IPS-NIHi7 (cell line): ENCODE measurements around the gene SHC1.
"Not testable (repeated sequence)": the region's sequence is repeated elsewhere in the genome, so short reads cannot be mapped to it uniquely, and the experiment has no call there.

Source experiments
- DNase-seq: peaks from one replicate; pipeline ENCODE4 v3.0.0; 2012; ENCODE audit warnings: mixed read lengths; ENCODE audit errors: extremely low spot score

SHC1 gene

DNA sequence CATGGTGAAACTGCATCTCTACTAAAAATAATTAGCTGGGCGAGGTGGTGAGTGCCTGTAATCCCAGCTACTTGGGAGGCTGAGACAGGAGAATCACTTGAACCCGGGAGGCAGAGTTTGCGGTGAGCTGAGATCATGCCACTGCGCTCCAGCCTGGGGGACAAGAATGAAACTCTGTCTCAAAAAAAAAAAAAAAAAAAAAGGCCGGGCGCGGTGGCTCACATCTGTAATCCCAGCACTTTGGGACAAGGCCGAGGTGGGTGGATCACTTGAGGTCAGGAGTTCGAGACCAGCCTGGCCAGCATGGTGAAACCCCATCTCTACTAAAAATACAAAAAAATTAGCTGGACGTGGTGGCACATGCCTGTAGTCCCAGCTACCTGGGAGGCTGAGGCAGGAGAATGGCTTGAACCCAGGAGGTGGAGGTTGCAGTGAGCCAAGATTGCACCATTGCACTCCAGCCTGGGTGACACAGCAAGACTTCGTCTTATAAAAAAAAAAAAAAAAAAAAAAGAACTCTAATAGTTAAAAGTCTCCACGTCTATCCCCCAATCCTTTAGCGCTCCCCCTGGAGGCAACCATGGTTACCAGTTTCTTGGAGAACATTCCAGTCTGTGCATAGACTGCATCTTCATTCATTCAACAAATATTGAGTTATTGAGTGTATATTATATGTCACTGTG is 24.9 kb upstream of the SHC1 start:
- not testable (repeated sequence) for DNase-seq

DNA sequence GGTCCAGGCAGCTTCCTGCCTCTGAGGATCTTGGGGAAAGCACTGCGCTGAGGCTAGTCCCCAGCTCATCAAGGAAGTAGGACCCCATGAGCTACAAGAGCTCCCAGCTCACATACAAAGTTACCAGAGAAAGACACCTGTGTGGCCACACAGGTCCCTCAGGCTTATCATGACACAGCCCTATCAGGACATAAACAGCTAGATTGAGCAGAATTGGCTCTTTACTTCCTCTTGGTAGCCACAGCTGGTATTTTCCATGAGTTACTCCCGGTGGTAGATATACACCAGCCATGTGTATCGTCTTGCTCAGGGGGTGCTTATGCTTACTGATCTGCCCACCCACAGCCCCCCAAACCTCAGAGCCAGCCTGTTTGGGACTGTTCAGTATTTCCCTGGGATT is 24.0 kb upstream of the SHC1 start:
- no peak for DNase-seq

DNA sequence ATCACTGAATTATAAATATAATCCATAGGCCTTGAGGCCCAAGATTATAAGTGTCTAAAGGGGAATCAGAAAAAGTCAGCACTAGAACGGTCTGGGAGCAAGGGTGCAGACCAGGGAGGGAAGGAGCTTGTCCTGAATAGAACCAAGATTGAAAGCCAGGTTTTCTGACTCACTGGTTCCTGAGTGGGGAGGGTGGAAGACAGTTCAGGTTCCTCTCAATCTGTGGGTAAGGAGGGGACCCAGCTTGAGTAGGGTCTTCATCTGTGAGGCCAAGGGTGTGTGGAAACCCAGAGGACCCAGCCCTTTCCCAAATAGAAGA is 23.7 kb upstream of the SHC1 start:
- DNase-seq, result no peak

DNA sequence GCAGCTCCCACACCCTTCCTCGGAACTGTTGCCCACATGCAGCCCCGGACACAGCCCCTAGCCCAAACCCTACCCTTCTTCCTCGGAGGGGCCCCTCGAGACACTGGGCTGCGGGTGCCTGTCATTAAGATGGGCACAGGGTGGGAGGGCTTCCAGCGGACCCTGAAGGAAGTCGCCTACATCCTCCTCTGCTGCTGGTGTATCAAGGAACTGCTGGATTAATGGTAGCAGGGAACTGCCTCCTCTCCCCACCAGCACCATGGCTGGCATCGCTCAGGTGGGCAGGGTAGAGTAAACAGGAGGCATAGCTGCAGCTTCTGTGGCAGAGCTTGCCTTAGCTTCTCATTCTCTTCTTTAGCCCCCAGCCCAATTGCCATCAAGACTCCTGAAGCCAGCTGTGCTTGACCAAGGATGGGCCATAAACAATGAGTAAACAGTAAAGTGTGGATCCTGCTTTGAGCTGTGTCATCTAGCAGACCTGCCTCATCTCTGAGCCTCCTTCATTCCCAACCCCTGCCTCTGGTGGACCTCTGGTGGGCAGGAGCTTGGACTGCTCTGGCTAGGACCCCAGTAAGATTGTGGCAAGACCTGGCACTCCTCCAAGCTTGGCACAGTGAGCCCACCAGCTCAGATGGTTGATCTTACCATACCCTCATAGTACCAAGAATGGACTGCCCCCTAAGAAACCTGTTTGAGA is 23.2 kb upstream of the SHC1 start, which contains the start of gene LENEP:
Gene LENEP (plus strand): TSS at position 15 of the 697 bp plus-strand sequence. CDS start 22 bp downstream, at position 37.
- no peak for DNase-seq

DNA sequence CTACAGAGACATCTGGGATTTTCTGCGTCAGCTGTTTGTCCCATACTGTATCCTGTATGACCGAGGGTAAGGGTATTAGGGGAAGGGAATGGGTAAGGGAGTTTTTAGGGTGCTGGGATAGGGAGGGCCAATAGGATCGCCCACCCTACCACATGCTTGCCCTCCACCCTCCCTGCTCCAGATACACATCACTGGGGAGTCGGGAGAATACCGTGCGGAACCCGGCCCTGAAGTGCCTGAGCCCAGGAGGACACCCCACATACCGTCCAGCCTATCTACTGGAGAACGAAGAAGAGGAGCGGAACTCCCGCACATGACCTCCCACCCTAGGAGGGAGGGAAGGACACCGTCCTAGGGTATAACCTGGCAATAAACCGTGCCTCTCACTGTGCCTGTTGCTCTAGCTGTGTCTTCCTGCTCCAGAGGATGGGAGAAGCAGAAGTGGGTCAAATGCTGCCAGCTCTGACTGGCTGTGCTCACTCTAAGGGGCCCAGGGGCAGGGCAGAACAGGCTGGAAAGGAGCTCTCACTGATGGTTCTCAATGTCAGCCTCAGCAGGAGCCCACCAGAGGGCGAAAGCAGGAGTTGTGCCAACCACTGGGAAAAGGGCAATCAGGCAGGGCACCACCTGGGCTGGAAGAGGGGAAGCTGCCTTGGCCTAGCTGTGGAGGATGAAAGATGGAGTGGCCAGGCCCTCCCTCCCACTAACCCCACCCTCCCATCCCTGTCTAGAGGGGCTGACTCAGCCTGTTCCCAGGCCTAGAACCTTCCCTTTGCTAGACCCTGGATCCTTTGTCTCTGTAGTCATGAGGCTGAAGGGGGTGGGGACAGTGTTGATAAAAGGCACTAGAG is 22.4 kb upstream of the SHC1 start:
- peak; percentile 29 for DNase-seq

DNA sequence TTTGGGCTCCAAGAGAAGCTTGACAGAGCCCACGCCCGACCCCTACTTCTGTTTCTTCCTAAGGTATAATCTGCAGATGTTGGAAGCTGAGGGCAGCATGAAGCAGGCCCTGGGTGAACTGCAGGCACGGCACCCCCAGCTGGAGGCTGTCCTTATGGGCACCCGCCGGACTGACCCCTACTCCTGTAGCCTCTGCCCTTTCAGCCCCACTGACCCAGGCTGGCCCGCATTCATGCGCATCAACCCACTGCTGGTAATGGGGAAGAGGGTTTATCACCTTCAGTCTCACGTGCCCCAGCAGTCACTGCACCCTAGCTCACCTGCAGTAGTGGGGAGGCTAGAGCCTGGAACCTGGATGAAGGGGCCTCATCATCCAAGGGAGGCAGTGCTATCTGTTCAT is 19.7 kb upstream of the SHC1 start:
- no peak for DNase-seq

DNA sequence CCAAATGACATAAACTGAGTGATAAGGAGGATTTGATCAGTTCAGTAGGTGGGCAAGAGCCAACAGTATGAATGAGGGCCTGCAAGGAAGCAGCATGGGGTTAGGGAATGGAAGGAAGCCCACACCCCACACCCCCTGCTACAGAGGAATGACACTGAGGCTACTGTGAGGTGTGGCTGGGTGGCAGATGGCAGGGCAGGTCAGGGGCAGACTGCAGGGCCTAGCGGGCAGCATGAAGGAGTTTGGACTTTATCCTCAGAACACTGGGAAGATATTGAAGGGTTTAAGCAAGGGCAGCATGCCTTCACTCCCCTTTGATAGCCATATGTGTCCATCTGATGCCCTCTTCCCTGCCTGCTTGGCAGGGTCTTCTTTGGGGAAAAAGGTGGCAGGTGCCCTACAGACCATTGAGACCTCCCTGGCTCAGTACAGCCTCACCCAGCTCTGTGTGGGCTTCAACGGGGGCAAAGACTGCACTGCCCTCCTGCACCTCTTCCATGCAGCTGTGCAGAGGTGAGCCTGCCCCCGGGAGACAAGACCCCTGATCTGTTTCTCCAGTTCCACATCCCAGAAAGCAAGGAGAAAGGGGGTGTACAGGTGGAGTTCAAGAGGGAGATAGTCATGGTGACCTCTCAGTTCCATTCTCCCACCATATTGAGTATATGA is 18.8 kb upstream of the SHC1 start:
- no peak for DNase-seq

DNA sequence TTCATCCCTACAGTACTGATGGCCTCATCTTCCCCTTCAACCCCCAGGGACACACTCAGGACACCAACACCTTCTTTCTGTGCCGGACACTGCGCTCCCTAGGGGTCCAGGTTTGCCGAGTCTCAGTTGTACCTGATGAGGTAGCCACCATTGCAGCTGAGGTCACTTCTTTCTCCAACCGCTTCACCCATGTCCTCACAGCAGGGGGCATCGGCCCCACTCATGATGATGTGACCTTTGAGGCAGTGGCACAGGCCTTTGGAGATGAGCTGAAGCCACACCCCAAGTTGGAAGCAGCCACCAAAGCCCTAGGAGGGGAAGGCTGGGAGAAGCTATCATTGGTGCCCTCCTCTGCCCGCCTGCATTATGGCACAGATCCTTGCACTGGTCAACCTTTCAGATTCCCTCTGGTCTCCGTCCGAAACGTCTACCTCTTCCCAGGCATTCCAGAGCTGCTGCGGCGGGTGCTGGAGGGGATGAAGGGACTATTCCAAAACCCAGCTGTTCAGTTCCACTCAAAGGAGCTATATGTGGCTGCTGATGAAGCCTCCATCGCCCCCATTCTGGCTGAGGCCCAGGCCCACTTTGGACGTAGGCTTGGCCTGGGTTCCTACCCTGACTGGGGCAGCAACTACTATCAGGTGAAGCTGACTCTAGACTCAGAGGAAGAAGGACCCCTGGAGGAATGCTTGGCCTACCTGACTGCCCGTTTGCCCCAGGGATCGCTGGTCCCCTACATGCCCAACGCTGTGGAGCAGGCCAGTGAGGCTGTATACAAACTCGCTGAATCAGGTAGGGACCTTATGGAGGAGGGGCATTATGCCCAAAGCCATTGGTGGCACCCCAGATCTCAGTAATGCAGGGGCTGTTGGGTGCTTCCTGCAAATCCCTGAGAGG is 17.8 kb upstream of the SHC1 start:
- DNase-seq, result no peak

DNA sequence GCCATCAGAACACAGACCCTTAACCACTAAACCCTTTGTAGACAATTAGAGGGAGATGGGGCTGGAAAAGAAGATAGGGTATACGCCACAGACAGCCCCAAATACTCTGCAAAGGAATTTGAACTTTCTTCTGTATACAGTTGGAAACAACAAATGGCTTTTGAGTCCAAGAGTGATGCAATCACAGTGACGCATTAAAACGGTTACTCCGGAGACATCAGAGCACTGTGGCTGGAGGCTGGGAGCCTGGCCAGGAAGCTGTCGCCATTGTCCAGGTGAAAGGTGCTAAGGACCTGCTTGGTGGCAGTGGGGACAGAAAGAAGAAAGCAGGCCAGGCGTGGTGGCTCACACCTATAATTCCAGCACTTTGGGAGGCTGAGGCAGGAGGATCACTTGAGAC is 16.8 kb upstream of the SHC1 start:
- DNase-seq, result no peak

DNA sequence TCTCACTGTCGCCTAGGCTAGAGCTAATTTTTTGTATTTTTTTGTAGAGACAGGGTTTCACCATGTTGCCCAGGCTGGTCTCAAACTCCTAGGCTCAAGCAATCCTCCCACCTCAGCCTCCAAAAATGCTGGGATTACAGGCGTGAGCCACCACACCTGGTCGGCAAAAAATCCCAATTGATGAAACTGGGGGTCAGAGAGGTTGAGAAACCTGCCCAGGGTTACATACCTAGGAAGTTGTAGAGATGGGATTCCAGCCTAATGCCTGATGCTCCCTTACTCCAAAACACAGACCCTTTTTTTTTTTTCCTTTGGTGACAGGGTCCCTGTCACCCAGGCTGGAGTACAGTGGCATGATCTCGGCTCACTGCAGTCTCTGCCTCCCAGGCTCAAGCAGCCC is 16.2 kb upstream of the SHC1 start:
- DNase-seq, result not testable (repeated sequence)

DNA sequence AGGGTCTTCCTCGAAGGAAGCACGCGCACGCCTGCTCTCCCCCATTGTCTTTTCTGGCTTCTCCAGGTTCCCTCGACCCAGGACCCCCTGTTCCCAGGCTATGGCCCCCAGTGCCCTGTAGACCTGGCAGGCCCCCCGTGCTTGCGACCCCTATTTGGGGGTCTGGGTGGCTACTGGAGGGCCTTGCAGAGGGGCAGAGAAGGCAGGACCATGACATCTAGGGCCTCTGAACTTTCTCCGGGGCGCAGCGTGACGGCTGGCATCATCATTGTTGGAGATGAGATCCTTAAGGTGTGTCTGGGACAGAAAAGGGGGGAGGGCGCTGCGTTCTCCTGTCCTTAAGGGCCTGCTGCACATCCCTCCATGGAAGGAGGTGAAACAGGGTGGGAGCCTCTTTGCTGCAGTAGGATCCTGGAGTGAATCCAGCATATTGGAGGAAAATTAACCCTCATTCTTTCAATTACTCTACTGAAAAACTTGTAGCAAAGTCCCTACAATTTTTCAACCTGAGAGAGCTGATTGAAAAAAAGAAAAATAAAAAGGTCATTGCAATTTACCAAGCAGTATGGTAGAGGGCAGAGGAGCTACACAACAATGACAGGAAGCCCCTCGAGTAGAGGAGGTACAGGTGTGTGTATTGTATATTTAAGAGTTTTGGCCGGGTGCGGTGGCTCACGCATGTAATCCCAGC is 13.4 kb upstream of the SHC1 start:
- no peak for DNase-seq

DNA sequence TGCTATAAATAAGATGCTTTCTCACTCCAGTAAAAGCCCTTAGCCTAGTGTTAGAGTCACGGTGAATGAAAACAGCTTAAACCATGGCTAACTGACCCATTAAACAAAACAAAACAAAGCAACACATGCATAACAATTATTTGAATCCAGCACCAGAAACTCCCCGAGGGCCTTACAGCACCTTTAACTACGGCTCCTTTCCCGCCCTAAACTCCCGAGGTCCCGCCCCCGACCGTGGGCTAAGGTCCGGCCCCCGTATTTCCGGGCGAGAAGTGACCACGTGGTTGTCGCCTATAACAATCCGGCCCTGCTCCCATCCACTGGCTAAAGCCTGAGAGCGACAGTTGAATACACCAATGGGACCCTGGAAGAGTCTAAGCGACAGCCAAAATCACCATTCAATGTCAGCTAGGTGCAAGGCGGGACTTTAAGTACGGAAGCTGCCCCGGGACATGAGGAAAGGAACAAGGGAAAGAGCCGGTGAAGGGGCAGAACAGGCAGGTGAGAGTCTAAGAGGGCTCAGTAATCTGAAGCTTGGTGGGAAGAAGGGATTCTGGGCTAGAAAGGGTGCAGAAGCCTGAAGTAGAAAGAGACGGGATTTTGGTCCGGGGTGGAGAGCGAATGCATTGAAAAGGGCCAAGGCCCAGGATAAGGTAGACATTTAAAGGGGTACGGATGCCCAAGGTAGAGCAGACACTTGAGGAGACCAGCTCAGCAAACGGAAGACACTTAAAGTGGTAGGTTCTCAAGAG is 12.5 kb upstream of the SHC1 start, which contains the start of gene FLAD1:
Gene FLAD1 (plus strand): TSS at position 448 of the 752 bp plus-strand sequence. CDS start 351 bp downstream, outside the sequence.
- peak; percentile 95 for DNase-seq

DNA sequence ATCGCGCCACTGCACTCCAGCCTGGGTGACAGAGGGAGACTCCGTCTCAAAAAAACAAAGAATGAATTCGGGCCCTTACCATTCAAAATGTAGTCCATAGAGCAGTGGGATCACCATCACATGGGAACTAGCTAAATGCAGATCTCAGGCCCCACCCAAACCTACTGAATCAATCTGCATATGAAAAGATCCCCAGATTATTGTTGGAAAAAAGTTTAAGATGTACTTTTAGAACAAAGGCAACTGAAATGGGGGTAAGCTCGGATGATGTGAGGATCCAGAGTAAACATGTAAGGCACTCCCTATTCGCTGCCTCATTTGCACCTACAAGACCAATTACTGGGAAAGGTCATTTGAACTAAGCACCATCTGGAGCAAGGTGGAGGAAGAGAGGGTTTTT is 11.8 kb upstream of the SHC1 start:
- DNase-seq, result no peak

DNA sequence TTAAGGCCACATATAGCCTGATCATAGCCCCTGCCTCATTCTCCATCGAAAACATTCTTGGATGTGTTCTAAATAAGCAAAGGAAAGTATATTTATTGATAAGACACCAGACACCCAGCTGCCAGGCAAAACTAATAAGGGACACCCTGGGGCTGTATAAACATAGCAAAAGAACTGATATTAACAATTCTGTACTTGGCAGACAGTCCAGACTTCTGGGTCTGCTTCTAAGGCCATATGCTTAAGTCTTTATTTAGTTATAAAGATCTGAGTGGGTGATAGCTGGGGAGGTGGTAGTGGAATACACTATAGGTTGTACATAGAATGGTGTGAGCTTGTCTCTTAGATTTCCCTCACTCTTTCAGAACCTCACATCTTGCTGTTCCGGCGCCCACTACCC is 7.8 kb upstream of the SHC1 start:
- DNase-seq, result no peak

DNA sequence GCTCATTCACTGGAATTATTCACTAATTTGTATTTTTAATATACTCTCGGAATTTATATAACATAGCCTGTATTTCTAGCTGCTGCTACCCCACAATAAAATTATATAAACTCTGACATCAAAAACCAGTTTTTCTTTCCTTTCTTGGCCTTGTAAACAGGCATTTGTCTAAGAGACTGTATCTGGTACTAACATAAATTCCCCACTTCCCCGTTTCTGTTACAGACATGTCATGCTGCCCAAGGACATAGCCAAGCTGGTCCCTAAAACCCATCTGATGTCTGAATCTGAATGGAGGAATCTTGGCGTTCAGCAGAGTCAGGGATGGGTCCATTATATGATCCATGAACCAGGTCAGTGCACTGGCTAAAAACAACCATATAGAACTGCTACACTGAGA is 7.2 kb upstream of the SHC1 start:
- DNase-seq, result not testable (repeated sequence)

DNA sequence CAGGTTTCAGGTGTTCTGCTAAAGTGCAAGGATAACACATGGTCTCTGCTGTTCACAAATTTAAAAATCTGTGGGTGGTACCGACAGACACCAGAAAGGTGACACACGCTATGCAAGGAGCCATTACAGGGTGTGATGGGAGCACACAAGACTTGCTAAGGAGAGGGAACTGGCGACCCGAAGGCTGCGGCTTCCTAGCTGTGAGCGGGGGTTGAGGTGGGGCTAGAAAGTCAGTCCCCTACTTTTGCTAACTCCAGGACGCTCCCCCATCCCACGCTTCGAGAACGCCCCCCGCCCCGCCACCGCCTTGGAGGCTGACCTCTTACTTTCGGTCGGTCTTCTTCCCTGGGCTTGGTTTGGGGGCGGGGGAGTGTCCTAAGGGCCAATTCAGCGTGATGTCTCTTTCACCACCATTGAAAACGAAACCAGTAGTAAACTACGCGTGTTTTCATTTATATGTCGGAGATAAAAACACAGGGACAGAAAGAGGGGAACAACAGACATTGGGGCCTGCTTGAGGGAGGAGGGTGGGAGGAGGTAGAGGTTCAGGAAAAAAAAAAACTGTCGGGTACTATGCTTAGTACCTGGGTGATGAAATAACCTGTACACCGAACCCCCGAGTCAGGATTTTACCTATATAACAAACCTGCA is 5.0 kb upstream of the SHC1 start:
- DNase-seq, result no peak

DNA sequence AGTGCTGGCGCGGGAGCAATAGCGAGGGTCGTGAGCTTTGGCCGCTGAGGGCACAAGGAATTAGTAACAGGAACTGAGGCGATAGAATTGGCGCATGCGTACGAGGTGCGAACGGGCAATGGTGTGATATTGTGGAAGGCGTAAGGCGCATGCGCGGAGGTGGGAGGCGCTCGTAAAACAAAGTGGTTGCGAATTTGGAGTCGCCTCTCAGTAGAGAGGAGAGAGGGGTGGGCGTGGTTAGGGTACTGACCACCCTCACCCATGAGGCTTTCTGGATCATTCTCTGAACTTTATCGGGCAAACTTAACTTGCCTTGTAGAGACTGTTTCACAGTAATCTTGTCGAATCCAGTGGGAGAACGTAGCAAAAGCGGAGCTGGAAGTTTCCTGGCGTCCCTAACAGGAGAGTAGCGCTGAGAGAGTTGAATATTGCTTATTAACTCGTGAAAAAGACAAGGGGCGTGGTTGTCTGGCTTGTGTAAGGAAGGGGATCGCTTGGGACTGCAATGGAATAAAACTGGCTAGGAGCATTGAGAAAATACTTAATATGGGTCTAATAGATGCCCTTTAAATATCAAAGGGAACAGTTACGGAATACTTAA is 4.4 kb upstream of the SHC1 start:
- DNase-seq, result peak; percentile 84

DNA sequence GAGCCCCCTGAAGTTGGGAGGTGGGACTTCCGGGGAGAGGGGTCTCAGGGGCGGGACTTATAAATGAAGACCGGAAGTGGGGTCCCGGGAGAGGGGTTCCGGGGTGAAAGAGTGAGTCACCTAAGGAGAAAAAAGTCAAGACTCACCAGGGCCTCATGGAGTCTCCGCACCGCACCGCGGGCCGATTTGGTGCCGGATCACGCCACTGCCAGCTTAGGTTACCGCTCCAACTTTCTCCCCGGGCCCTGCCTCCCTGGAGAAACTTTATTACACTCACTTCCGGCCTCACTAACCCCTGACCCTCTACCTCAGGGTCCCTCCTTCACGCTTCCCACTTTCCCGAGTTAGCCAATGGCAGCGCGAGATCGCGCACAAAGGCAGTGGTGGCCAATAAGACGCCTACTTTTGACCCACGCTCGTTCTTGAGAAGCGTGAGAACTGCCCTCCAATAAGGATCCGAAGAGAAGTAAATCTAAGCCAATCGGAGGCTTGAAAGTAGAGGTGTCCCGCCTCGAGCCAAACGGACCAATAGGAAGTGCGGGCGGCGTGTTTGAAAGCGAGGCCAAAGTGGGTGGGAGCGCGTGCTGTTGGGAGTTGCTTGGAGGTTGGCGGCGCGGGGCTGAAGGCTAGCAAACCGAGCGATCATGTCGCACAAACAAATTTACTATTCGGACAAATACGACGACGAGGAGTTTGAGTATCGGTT is 3.7 kb upstream of the SHC1 start, which contains the start of gene CKS1B:
Gene CKS1B (plus strand): TSS at position 580 of the 706 bp plus-strand sequence. CDS start 65 bp downstream, at position 645.
- peak; percentile 86 for DNase-seq
